ENCODE measurements around the gene ITK.

Gene ITK

DNA sequence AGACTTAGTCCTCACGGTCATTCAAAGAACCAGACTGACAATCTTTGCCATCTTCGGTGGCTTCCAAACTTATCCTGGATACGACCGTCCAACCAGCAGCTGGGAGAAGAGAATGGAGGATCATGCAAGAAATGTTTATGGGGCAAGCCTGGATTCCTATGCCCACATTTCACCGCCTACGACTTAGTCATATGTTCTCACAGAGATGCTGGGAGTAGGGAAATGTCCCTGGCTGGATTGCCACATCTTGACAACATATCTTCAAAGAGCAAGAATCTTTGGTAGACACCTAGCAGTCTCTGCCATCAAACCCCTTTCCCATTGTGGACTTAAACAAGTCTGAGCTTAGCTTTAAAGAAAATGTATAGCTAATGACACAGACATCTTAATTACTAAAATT is 42.9 kb upstream of the ITK start:
- no peak overlapping the region for H3K27ac ChIP-seq (ENCODE audit: low read length)
- no peak for TF ChIP-seq CTCF (IDR thresholded peaks at IDR 0.05; ENCODE audit: borderline replicate concordance, extremely low read depth, low read length, poor library complexity, severe bottlenecking)
- TF ChIP-seq EZH2 (IDR thresholded peaks at IDR 0.05; ENCODE audit: borderline replicate concordance, low read depth, low read length, severe bottlenecking) = no peak
- H3K9ac ChIP-seq (ENCODE audit: low read depth, low read length) = no peak overlapping the region
- DNase-seq (no peak), ATAC-seq (ENCODE audit: insufficient read depth, low read depth) (no peak)
- peaks cover 15% of the 10 kb centered on the region for H3K4me1 ChIP-seq (ENCODE audit: insufficient read depth, low read length)
- H3K4me2 ChIP-seq (ENCODE audit: insufficient read depth, low read length) = no peak overlapping the region
- H3K36me3 ChIP-seq (ENCODE audit: insufficient read depth, low read length) = peaks cover 24% of the 10 kb centered on the region
- no peaks in the 10 kb centered on the region for H4K20me1 ChIP-seq (ENCODE audit: insufficient read depth, low read length)
- no peak overlapping the region for H2AFZ ChIP-seq (ENCODE audit: low read depth, low read length)
- H3K4me3 ChIP-seq (ENCODE audit: low read depth in 1 of 2, low read length in 2 of 2) = no peak overlapping the region
- peaks cover 51% of the 10 kb centered on the region for H3K79me2 ChIP-seq (ENCODE audit: insufficient read depth, low read length)
- no peaks in the 10 kb centered on the region for H3K27me3 ChIP-seq (ENCODE audit: insufficient read depth, low read length, poor library complexity)
- no peaks in the 10 kb centered on the region for H3K9me3 ChIP-seq (ENCODE audit: insufficient read depth, low read length, severe bottlenecking)

GRCh38 chr5:157142317-157143126 is 38.1 kb upstream of the ITK start, which contains the start of gene MED7:
Gene MED7, minus strand, starts transcription at chr5:157142865. Its CDS starts 3,434 bp downstream, at chr5:157139431.
- H3K79me2 ChIP-seq (ENCODE audit: insufficient read depth, low read length) = peaks cover 49% of the 10 kb centered on the region
- H3K4me3 ChIP-seq (ENCODE audit: low read depth in 1 of 2, low read length in 2 of 2) = peak within 1 kb of the TSS; percentile 49 to 80
- DNase-seq (peak; percentile 98), ATAC-seq (ENCODE audit: insufficient read depth, low read depth) (peak; percentile 98)
- H3K4me1 ChIP-seq (ENCODE audit: insufficient read depth, low read length) = peaks cover 26% of the 10 kb centered on the region
- peak within 1 kb of the TSS; percentile 88 for H2AFZ ChIP-seq (ENCODE audit: low read depth, low read length)
- peaks cover 18% of the 10 kb centered on the region for H3K36me3 ChIP-seq (ENCODE audit: insufficient read depth, low read length)
- no peaks in the 10 kb centered on the region for H4K20me1 ChIP-seq (ENCODE audit: insufficient read depth, low read length)
- H3K9ac ChIP-seq (ENCODE audit: low read depth, low read length) = peak within 1 kb of the TSS; percentile 90
- peak within 1 kb of the TSS; percentile 73 for H3K4me2 ChIP-seq (ENCODE audit: insufficient read depth, low read length)
- no peaks in the 10 kb centered on the region for H3K9me3 ChIP-seq (ENCODE audit: insufficient read depth, low read length, severe bottlenecking)
- no peaks in the 10 kb centered on the region for H3K27me3 ChIP-seq (ENCODE audit: insufficient read depth, low read length, poor library complexity)
- no peak for TF ChIP-seq EZH2 (IDR thresholded peaks at IDR 0.05; ENCODE audit: borderline replicate concordance, low read depth, low read length, severe bottlenecking)
- TF ChIP-seq CTCF (IDR thresholded peaks at IDR 0.05; ENCODE audit: borderline replicate concordance, extremely low read depth, low read length, poor library complexity, severe bottlenecking) = no peak
- peak within 1 kb of the TSS; percentile 84 for H3K27ac ChIP-seq (ENCODE audit: low read length)

DNA sequence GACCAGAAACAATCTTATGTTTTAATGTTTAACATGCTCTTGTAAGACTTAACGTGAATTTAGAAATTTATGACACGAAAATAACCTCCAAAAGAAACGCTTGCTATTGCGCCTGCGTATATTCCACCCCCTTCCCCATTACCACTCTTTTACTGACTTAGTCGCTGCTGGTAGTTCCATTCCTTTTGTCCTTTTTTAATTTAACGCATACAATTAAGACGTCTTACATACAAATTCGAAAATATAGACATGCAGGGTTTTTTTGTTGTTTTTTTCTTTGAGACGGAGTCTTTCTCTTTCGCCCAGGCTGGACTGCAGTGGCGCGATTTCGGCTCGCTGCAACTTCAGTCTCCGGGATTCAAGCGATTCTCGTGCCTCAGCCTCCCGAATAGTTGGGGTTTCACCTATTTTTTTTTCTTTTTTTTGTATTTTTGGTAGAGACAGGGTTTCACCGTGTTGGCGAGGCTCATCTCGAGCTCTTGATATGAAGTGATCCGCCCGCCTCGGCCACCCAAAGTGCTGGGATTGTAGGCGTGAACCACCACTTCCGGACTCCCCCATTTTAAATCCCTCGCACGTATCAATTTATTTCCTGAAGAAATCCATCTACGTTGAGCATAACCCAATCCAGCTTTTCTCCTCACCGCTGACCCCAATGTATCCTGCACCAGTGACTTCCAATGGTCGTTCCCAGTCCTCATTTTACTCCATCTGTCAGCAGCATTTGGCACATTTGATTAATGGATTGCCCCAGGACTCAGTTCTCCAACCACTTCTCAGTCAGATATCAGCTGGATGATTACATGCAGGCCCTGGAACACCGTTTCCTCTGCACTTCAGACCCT is 37.3 kb upstream of the ITK start:
- H3K27ac ChIP-seq (ENCODE audit: low read length) = peak overlapping the region; percentile 84
- H3K4me2 ChIP-seq (ENCODE audit: insufficient read depth, low read length) = peak overlapping the region; percentile 63
- peak overlapping the region; percentile 90 for H3K9ac ChIP-seq (ENCODE audit: low read depth, low read length)
- no peak for TF ChIP-seq EZH2 (IDR thresholded peaks at IDR 0.05; ENCODE audit: borderline replicate concordance, low read depth, low read length, severe bottlenecking)
- peak; percentile 11 for TF ChIP-seq CTCF (IDR thresholded peaks at IDR 0.05; ENCODE audit: borderline replicate concordance, extremely low read depth, low read length, poor library complexity, severe bottlenecking)
- H4K20me1 ChIP-seq (ENCODE audit: insufficient read depth, low read length) = no peaks in the 10 kb centered on the region
- DNase-seq = peak; percentile 70
- peaks cover 26% of the 10 kb centered on the region for H3K4me1 ChIP-seq (ENCODE audit: insufficient read depth, low read length)
- no peaks in the 10 kb centered on the region for H3K9me3 ChIP-seq (ENCODE audit: insufficient read depth, low read length, severe bottlenecking)
- peaks cover 41% of the 10 kb centered on the region for H3K79me2 ChIP-seq (ENCODE audit: insufficient read depth, low read length)
- H2AFZ ChIP-seq (ENCODE audit: low read depth, low read length) = peak overlapping the region; percentile 76
- peak; percentile 55 for ATAC-seq (ENCODE audit: insufficient read depth, low read depth)
- no peaks in the 10 kb centered on the region for H3K27me3 ChIP-seq (ENCODE audit: insufficient read depth, low read length, poor library complexity)
- peaks cover 10% of the 10 kb centered on the region for H3K36me3 ChIP-seq (ENCODE audit: insufficient read depth, low read length)
- peak overlapping the region; percentile 49 to 80; a peak in 3 of 4 replicates for H3K4me3 ChIP-seq (ENCODE audit: low read depth in 1 of 2, low read length in 2 of 2)

All from DND-41 (cell line).